Measurements from ENCODE around the gene CHCHD5. TPM values are rescaled to one million over a fixed set of nuclear protein-coding genes. Genes with fewer than 3 reads are reported as not detected.

Gene CHCHD5
- total RNA-seq, 1 donor from 2014 or later, result 23.9 TPM

GRCh38 chr2:112572005-112572404 is 12.4 kb upstream of the CHCHD5 start:
- Histone ChIP-seq H3K4me3 (no peak overlapping the region), H3K4me1 (no peaks in the 10 kb centered on the region), H3K9me3 (no peaks in the 10 kb centered on the region), H3K27ac (no peak overlapping the region), H3K27me3 (no peaks in the 10 kb centered on the region), H3K36me3 (peaks cover 98% of the 10 kb centered on the region)
- intact Hi-C loops (cut with DNase I), result no loop called here
- ATAC-seq, result no peak
- no peak for TF ChIP-seq CTCF (IDR thresholded peaks at IDR 0.05)
- no peak for DNase-seq

GRCh38 chr2:112577756-112578155 is 6.7 kb upstream of the CHCHD5 start:
- H3K9me3 ChIP-seq, result no peaks in the 10 kb centered on the region
- intact Hi-C loops (cut with DNase I), result no loop called here
- H3K4me1 ChIP-seq, result no peaks in the 10 kb centered on the region
- no peaks in the 10 kb centered on the region for H3K27me3 ChIP-seq
- ATAC-seq (no peak), DNase-seq (no peak)
- H3K27ac ChIP-seq, result no peak overlapping the region
- H3K36me3 ChIP-seq, result peaks cover 43% of the 10 kb centered on the region
- TF ChIP-seq CTCF (IDR thresholded peaks at IDR 0.05), result no peak
- no peak overlapping the region for H3K4me3 ChIP-seq

DNA sequence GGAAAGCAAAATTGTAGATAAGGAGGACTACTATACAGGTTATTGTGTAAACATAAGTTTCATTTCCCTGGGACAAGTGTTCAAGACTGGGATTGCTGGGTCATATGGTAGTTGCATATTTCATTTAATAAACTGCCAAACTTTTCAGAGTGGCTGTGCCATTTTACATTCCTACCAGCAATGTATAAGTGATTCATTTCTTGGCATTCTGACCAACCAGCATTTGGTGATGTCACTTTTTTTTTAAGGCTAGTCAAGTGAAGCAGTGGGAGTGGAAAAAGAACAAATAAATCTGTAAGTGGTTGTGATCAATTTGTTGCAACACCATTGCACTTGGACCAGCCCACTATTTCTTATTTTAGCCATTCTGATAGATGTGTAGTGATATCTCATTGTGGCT is 5.2 kb upstream of the CHCHD5 start:
- peaks cover 29% of the 10 kb centered on the region for H3K36me3 ChIP-seq
- DNase-seq (no peak), ATAC-seq (no peak)
- intact Hi-C loops (cut with DNase I), result no loop called here
- H3K9me3 ChIP-seq, result no peaks in the 10 kb centered on the region
- H3K27ac ChIP-seq, result no peak overlapping the region
- H3K27me3 ChIP-seq, result no peaks in the 10 kb centered on the region
- no peak for TF ChIP-seq CTCF (IDR thresholded peaks at IDR 0.05)
- H3K4me3 ChIP-seq, result no peak overlapping the region
- no peaks in the 10 kb centered on the region for H3K4me1 ChIP-seq

- no peak for ATAC-seq
- intact Hi-C loops (cut with DNase I), result loop anchor here (5.0 kb wide), 1 partner anchor 93 kb away; no protein-coding TSS in a partner anchor
Measured at GRCh38 chr2:112580084-112580483, 4.3 kb upstream of the CHCHD5 start.

DNA sequence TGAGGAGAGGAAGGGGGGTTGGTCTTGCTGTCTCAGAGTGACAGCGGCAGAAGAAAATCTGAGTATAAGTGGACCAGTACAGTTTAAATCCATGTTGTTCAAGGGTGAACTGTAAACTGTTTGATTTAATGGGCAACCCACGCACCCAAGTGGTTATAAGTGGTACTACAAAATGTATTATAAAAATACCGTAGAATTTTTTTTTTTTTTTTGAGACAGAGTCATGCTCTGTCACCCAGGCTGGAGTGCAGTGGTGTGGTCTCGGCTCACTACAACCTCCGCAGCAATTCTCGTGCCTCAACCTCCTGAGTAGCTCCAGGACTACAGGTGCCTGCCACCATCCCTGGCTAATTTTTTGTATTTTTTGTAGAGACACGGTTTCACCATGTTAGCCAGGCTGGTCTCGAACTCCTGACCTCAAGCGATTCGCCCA is 2.1 kb upstream of the CHCHD5 start:
- Histone ChIP-seq H3K9me3 (no peaks in the 10 kb centered on the region), H3K36me3 (no peaks in the 10 kb centered on the region), H3K27ac (no peak overlapping the region), H3K4me1 (peaks cover 10% of the 10 kb centered on the region), H3K4me3 (no peak overlapping the region), H3K27me3 (no peaks in the 10 kb centered on the region)
- peak; percentile 63 for TF ChIP-seq CTCF (IDR thresholded peaks at IDR 0.05)
- ATAC-seq (peak; percentile 20), DNase-seq (no peak)
- intact Hi-C loops (cut with DNase I), result loop anchor here (5.0 kb wide), 1 partner anchor 95 kb away; no protein-coding TSS in a partner anchor

More at GRCh38 chr2:112580084-112580483, 4.3 kb upstream of the CHCHD5 start:
- no peaks in the 10 kb centered on the region for H3K27me3 ChIP-seq
- H3K4me3 ChIP-seq, result no peak overlapping the region
- no peak overlapping the region for H3K27ac ChIP-seq
- no peaks in the 10 kb centered on the region for H3K9me3 ChIP-seq
- no peak for TF ChIP-seq CTCF (IDR thresholded peaks at IDR 0.05)
- peaks cover 21% of the 10 kb centered on the region for H3K36me3 ChIP-seq
- no peak for DNase-seq
- peaks cover 3% of the 10 kb centered on the region for H3K4me1 ChIP-seq

Measured in upper lobe of right lung (tissue), 1 donor.